ENCODE data around the gene ATL3.
A peak's percentile ranks its signal among the peaks of the same experiment; 100 is the strongest.
"Not testable (repeated sequence)": the region's sequence is repeated elsewhere in the genome, so short reads cannot be mapped to it uniquely, and the experiment has no call there.

ATL3 gene

DNA sequence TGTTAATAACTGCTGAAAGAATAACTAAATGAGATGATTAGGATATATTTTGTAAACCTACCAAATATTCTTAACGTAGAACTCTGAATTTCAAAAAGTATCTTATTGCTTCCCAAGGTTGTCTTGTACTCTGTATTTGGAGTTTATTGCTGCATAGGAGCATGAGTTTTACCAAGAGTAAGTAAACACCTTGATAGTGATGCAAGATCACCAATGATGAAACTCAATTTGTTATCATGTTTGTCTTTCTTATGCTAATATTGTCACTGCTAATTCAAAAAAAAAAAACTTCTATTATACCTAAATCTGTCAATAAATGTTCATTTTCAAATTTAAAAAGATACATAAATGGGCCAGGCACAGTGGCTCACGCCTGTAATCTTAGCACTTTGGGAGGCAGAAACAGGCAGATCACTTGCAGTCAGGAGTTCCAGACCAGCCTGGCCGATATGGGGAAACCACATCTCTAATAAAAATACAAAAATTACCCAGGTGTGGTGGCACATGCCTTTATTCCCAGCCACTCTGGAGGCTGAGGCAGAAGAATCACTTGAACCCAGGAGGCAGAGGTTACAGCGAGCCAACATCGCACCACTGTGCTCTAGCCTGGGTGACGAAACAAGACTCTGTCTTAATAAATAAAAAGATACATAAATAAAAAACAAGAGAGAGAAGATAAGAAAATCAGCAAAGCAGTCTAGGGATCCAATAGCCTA, 84.6 kb downstream of the ATL3 start:
- DNase-seq (ENCODE audit: low spot score), result no peak

DNA sequence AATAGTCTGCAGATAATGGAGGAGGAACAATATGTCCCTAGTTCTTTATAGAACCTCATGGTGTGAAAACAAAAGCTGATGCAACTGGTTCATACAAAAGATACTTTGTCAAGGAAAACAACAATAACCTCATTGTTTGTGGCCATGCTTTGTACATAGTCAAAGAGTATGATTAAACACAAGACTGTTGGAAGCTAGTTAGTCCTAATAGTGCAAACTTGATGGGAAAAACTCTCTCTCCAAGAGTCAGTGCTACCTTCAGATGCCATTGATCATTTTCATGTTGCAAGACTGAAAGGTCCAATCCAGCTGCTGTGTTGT, 87.9 kb downstream of the ATL3 start:
- peak; percentile 99 for DNase-seq (ENCODE audit: low spot score)

DNA sequence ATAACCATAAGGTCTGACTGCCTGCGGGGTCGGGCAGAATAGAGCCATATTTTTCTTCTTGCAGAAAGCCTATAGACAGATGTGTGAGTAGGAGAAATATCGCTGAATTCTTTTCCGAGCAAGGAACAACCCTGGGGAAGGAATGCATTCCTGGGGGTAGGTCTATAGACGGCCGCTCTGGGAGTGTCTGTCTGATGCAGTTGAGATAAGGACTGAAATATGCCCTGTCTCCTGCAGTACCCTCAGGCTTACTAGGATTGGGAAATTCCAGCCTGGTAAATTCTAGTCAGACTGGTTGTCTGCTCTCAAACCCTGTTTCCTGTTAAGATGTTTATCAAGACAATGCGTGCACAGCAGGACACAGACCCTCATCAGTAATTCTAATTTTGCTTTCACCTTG, 90.0 kb downstream of the ATL3 start:
- not testable (repeated sequence) for DNase-seq (ENCODE audit: low spot score)

- not testable (repeated sequence) for DNase-seq (ENCODE audit: low spot score)
Observed at GRCh38 chr11:63578882-63579281, 92.3 kb downstream of the ATL3 start.

DNA sequence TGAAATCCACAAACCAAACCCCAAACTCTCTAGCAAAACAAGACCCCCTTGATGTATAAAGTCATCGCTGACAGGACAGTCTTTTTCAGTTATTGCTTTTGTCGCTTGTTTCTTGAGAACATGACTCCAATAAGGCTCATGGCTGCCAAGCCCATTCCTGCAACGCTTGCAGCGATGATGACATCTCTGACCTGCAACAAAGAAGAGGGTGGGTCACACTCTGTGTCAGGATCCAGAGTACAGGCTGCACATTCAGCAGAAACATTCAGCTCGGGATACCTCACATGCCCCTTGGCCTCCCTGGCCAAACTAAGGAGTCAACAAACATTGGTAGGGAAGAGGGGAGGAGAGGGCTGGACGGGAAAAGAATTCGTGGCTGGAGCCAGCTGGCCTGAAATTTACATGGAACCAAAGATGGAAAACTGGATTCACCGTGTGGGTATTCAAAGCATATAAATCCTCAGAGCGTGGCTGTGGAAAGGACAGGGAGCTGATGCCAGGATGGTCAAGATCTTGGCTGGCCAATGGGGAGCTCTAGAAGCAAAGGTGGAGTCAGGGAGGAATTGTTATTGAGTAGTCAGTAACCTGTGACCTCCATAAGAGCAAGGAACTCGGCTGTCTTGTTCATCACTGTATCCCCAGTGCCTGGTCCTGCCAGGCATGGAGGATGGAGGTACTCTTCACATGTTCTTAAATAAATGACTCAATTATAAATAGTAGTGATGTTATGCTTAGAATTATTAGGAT, 96.1 kb downstream of the ATL3 start:
- DNase-seq (ENCODE audit: low spot score), result peak; percentile 53

Data from pons (tissue), 1 donor.